GM18873 (cell line): ENCODE measurements around the gene HSFX3.
"Not testable (repeated sequence)": the region's sequence is repeated elsewhere in the genome, so short reads cannot be mapped to it uniquely, and the experiment has no call there.

Experiments used
- ATAC-seq: cut with Tn5 transposase; IDR thresholded peaks from one replicate; pipeline ENCODE4 v1.9.1; 2021; ENCODE audit warnings: mild to moderate bottlenecking, moderate library complexity, moderate number of reproducible peaks; ENCODE audit not compliant: unreplicated experiment, low FRiP score

HSFX3 gene

GRCh38 chrX:149545545-149546543, 3.9 kb downstream of the HSFX3 start:
- peak; percentile 53 for ATAC-seq

- ATAC-seq = no peak
Observed at GRCh38 chrX:149541521-149542047, 8.1 kb downstream of the HSFX3 start.

- ATAC-seq = peak; percentile 78
Observed at GRCh38 chrX:149540621-149541520, 8.9 kb downstream of the HSFX3 start, which contains the start of gene EOLA1. Gene EOLA1 (plus strand): TSS chrX:149541012. CDS start chrX:149545631, 4,619 bp downstream.

GRCh38 chrX:149540131-149540620, 9.5 kb downstream of the HSFX3 start:
- no peak for ATAC-seq

GRCh38 chrX:149539283-149540130, 10.2 kb downstream of the HSFX3 start:
- peak; percentile 40 for ATAC-seq

- ATAC-seq = not testable (repeated sequence)
Observed at GRCh38 chrX:149537474-149537873, 12.2 kb downstream of the HSFX3 start.

- ATAC-seq = not testable (repeated sequence)
Observed at GRCh38 chrX:149534926-149535602, 14.7 kb downstream of the HSFX3 start.

- not testable (repeated sequence) for ATAC-seq
Observed at GRCh38 chrX:149533999-149534398, 15.7 kb downstream of the HSFX3 start.

- not testable (repeated sequence) for ATAC-seq
Observed at GRCh38 chrX:149532868-149533267, 16.9 kb downstream of the HSFX3 start.

- peak; percentile 54 for ATAC-seq
Observed at GRCh38 chrX:149531599-149531998, 18.1 kb downstream of the HSFX3 start.

GRCh38 chrX:149528381-149528780, 21.3 kb downstream of the HSFX3 start:
- no peak for ATAC-seq

- peak; percentile 27 for ATAC-seq
Observed at GRCh38 chrX:149527705-149528104, 22.0 kb downstream of the HSFX3 start.

GRCh38 chrX:149526318-149527033, 23.2 kb downstream of the HSFX3 start:
- ATAC-seq = not testable (repeated sequence)

GRCh38 chrX:149525903-149526302, 23.8 kb downstream of the HSFX3 start:
- peak; percentile 39 for ATAC-seq

GRCh38 chrX:149525389-149525788, 24.3 kb downstream of the HSFX3 start:
- peak; percentile 91 for ATAC-seq

- no peak for ATAC-seq
Observed at GRCh38 chrX:149522916-149523315, 26.8 kb downstream of the HSFX3 start.

- ATAC-seq = no peak
Observed at GRCh38 chrX:149521438-149521837, 28.3 kb downstream of the HSFX3 start.

GRCh38 chrX:149520636-149521277, 29.0 kb downstream of the HSFX3 start:
- not testable (repeated sequence) for ATAC-seq
